GM21360 (cell line): ENCODE measurements around the gene ETF1.
"Not testable (repeated sequence)": the region's sequence is repeated elsewhere in the genome, so short reads cannot be mapped to it uniquely, and the experiment has no call there.

ENCODE experiments used
- ATAC-seq: cut with Tn5 transposase; IDR thresholded peaks from one replicate; pipeline ENCODE4 v1.9.1; 2021; ENCODE audit warnings: mild to moderate bottlenecking, moderate library complexity; ENCODE audit not compliant: unreplicated experiment

Gene ETF1

GRCh38 chr5:138491669-138492559, 51.1 kb downstream of the ETF1 start:
- ATAC-seq = peak; percentile 95

GRCh38 chr5:138491284-138491648, 51.8 kb downstream of the ETF1 start:
- no peak for ATAC-seq

GRCh38 chr5:138490648-138491283, 52.3 kb downstream of the ETF1 start:
- ATAC-seq = no peak

- no peak for ATAC-seq
Observed at GRCh38 chr5:138489683-138490061, 53.4 kb downstream of the ETF1 start.

- ATAC-seq = no peak
Observed at GRCh38 chr5:138488481-138488945, 54.5 kb downstream of the ETF1 start.

- no peak for ATAC-seq
Observed at GRCh38 chr5:138482638-138483037, 60.4 kb downstream of the ETF1 start.

- no peak for ATAC-seq
Observed at GRCh38 chr5:138476918-138477317, 66.1 kb downstream of the ETF1 start.

GRCh38 chr5:138473151-138473550, 69.9 kb downstream of the ETF1 start:
- not testable (repeated sequence) for ATAC-seq

- no peak for ATAC-seq
Observed at GRCh38 chr5:138472353-138472752, 70.7 kb downstream of the ETF1 start.

- ATAC-seq = no peak
Observed at GRCh38 chr5:138471052-138471361, 72.0 kb downstream of the ETF1 start.

- ATAC-seq = no peak
Observed at GRCh38 chr5:138470322-138471051, 72.5 kb downstream of the ETF1 start.

- no peak for ATAC-seq
Observed at GRCh38 chr5:138469540-138470321, 73.3 kb downstream of the ETF1 start.

- no peak for ATAC-seq
Observed at GRCh38 chr5:138468966-138469539, 74.0 kb downstream of the ETF1 start.

- ATAC-seq = no peak
Observed at GRCh38 chr5:138468133-138468965, 74.7 kb downstream of the ETF1 start.

GRCh38 chr5:138467711-138468132, 75.3 kb downstream of the ETF1 start:
- no peak for ATAC-seq

GRCh38 chr5:138466900-138467710, 75.9 kb downstream of the ETF1 start:
- ATAC-seq = no peak

- no peak for ATAC-seq
Observed at GRCh38 chr5:138466125-138466899, 76.7 kb downstream of the ETF1 start.
